NCI-H82 treated with DMSO at 0.1 percent for 48 hours (cell line): ENCODE measurements around the gene PDE1C.

ENCODE experiments used
- DNase-seq: peaks from one replicate; lab custom pipeline; 2025; ENCODE audit not compliant: unreplicated experiment; lab: John Stamatoyannopoulos, UW

The PDE1C gene

GRCh38 chr7:32001948-32002347 lies 68.3 kb downstream of the PDE1C start:
- DNase-seq = no peak

- DNase-seq = no peak
Observed at GRCh38 chr7:31997423-31997822, 72.8 kb downstream of the PDE1C start.

GRCh38 chr7:31995134-31995533 lies 75.1 kb downstream of the PDE1C start:
- DNase-seq = no peak

GRCh38 chr7:31991846-31992245 lies 78.4 kb downstream of the PDE1C start:
- no peak for DNase-seq

- no peak for DNase-seq
Observed at GRCh38 chr7:31991406-31991805, 78.8 kb downstream of the PDE1C start.

GRCh38 chr7:31986878-31987518 lies 83.2 kb downstream of the PDE1C start:
- no peak for DNase-seq

GRCh38 chr7:31982962-31983361 lies 87.2 kb downstream of the PDE1C start:
- DNase-seq = no peak

- no peak for DNase-seq
Observed at GRCh38 chr7:31981874-31982390, 88.3 kb downstream of the PDE1C start.

GRCh38 chr7:31979690-31980330 lies 90.4 kb downstream of the PDE1C start:
- no peak for DNase-seq

GRCh38 chr7:31975546-31975945 lies 94.7 kb downstream of the PDE1C start:
- no peak for DNase-seq

GRCh38 chr7:31974351-31974750 lies 95.9 kb downstream of the PDE1C start:
- no peak for DNase-seq

- no peak for DNase-seq
Observed at GRCh38 chr7:31971049-31971667, 99.0 kb downstream of the PDE1C start.

- DNase-seq = no peak
Observed at GRCh38 chr7:31970501-31970900, 99.7 kb downstream of the PDE1C start.

- no peak for DNase-seq
Observed at GRCh38 chr7:31963569-31964175, 106.5 kb downstream of the PDE1C start.

- DNase-seq = no peak
Observed at GRCh38 chr7:31962246-31962645, 108.0 kb downstream of the PDE1C start.

GRCh38 chr7:31958226-31958625 lies 112.0 kb downstream of the PDE1C start:
- no peak for DNase-seq

GRCh38 chr7:31957756-31958155 lies 112.5 kb downstream of the PDE1C start:
- no peak for DNase-seq

GRCh38 chr7:31957090-31957720 lies 113.0 kb downstream of the PDE1C start:
- no peak for DNase-seq

- DNase-seq = no peak
Observed at GRCh38 chr7:31955641-31956040, 114.6 kb downstream of the PDE1C start.

GRCh38 chr7:31955021-31955420 lies 115.2 kb downstream of the PDE1C start:
- DNase-seq = no peak

- no peak for DNase-seq
Observed at GRCh38 chr7:31954500-31954899, 115.7 kb downstream of the PDE1C start.
